DMS114 treated with DMSO at 0.1 percent for 48 hours (cell line): Measurements from ENCODE around the gene PTPMT1.
"Not testable (repeated sequence)": the region's sequence is repeated elsewhere in the genome, so short reads cannot be mapped to it uniquely, and the experiment has no call there.

Experiments
- DNase-seq: peaks from one replicate; lab custom pipeline; 2025; ENCODE audit not compliant: unreplicated experiment; lab: John Stamatoyannopoulos, UW

The PTPMT1 gene

GRCh38 chr11:47545298-47545697, 20.1 kb upstream of the PTPMT1 start:
- no peak for DNase-seq

- not testable (repeated sequence) for DNase-seq
Measured at GRCh38 chr11:47546274-47546673, 19.1 kb upstream of the PTPMT1 start.

GRCh38 chr11:47550288-47551047, 14.9 kb upstream of the PTPMT1 start:
- no peak for DNase-seq

GRCh38 chr11:47551086-47551485, 14.3 kb upstream of the PTPMT1 start:
- DNase-seq: no peak

- peak; percentile 16 for DNase-seq
Measured at GRCh38 chr11:47552056-47552565, 13.3 kb upstream of the PTPMT1 start.

- peak; percentile 77 for DNase-seq
Measured at GRCh38 chr11:47552566-47553405, 12.6 kb upstream of the PTPMT1 start, which contains the start of gene CELF1. Gene CELF1, minus strand, starts transcription at chr11:47553132. Its CDS starts 53,609 bp downstream, at chr11:47499523.

GRCh38 chr11:47553406-47553743, 12.0 kb upstream of the PTPMT1 start:
- DNase-seq: no peak

- DNase-seq: not testable (repeated sequence)
Measured at GRCh38 chr11:47557004-47557403, 8.4 kb upstream of the PTPMT1 start.

- DNase-seq: no peak
Measured at GRCh38 chr11:47558695-47559094, 6.7 kb upstream of the PTPMT1 start.

- no peak for DNase-seq
Measured at GRCh38 chr11:47560426-47560825, 5.0 kb upstream of the PTPMT1 start.

GRCh38 chr11:47562393-47562792, 3.0 kb upstream of the PTPMT1 start:
- DNase-seq: not testable (repeated sequence)

GRCh38 chr11:47564366-47564765, 1.0 kb upstream of the PTPMT1 start:
- DNase-seq: not testable (repeated sequence)

- DNase-seq: no peak
Measured at GRCh38 chr11:47564933-47565339, 463 bp upstream of the PTPMT1 start.

GRCh38 chr11:47566149-47566698, 825 bp downstream of the PTPMT1 start:
- no peak for DNase-seq

- no peak for DNase-seq
Measured at GRCh38 chr11:47569646-47570045, 4.2 kb downstream of the PTPMT1 start.

- DNase-seq: no peak
Measured at GRCh38 chr11:47570651-47571356, 5.4 kb downstream of the PTPMT1 start.

- no peak for DNase-seq
Measured at GRCh38 chr11:47571357-47571729, 5.9 kb downstream of the PTPMT1 start.

GRCh38 chr11:47571895-47572294, 6.5 kb downstream of the PTPMT1 start:
- no peak for DNase-seq

GRCh38 chr11:47572715-47573255, 7.4 kb downstream of the PTPMT1 start:
- no peak for DNase-seq

- no peak for DNase-seq
Measured at GRCh38 chr11:47573321-47573720, 7.9 kb downstream of the PTPMT1 start.
